ENCODE measurements around the gene KCTD17.

DNA sequence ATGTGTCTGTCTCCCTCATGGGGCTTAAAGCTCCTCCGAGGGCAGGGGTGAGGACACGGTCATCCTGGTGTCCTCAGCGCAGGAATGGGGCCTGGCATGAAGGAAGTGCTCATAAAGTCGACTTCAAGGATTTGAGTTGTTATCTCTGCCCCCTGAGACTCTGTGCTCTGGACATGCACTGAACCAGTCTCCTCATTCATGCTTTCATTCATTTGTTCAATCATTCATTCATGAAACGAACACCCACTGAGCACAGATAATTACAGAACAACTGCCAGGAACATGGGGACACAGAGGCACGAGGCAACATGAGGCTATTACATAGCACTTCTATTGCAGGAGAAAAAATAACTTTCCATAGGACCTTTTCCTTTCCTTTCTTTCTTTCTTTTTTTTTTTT lies 41.5 kb downstream of the KCTD17 start:
- TF ChIP-seq YY1 (IDR thresholded peaks at IDR 0.05; ENCODE audit: low read depth) (no peak), CEBPB (IDR thresholded peaks at IDR 0.05) (no peak), EP300 (IDR thresholded peaks at IDR 0.05; ENCODE audit: borderline replicate concordance) (no peak), CREB1 (IDR thresholded peaks at IDR 0.05; ENCODE audit: low read depth) (no peak)

Data from Ishikawa (cell line).